AG04449 (cell line): ENCODE measurements around the gene FNDC3B.

Experiments
- CTCF ChIA-PET: fragments of 350-600 bp; formaldehyde crosslinking; extraction: SDS; loops from one replicate; lab custom pipeline; 2021; ENCODE audit warnings: antibody characterized with exemption; lab: Yijun Ruan, JAX
- POLR2A ChIA-PET: fragments of 400-600, 350-600 bp; formaldehyde crosslinking; extraction: SDS; loops from one replicate; lab custom pipeline; 2020; ENCODE audit warnings: antibody characterized with exemption, inconsistent platforms; lab: Yijun Ruan, JAX
- DNase-seq: peaks from one replicate; pipeline ENCODE4 v3.0.0-alpha.2; 2010; ENCODE audit warnings: low read depth, low spot score
- H3K4me3 ChIP-seq: 2 replicates; pipeline ENCODE4 v1.5.1; 2011; ENCODE audit warnings: low read depth, mild to moderate bottlenecking, control low read depth, low read length
- TF ChIP-seq, protein P1 (sequence below): IDR thresholded peaks from one replicate; pipeline ENCODE4 v1.5.1; 2011; ENCODE audit warnings: mild to moderate bottlenecking, moderate library complexity, low read length, control low read depth, inconsistent platforms; ENCODE audit not compliant: insufficient read depth; ENCODE audit errors: missing control alignments

Gene FNDC3B

DNA sequence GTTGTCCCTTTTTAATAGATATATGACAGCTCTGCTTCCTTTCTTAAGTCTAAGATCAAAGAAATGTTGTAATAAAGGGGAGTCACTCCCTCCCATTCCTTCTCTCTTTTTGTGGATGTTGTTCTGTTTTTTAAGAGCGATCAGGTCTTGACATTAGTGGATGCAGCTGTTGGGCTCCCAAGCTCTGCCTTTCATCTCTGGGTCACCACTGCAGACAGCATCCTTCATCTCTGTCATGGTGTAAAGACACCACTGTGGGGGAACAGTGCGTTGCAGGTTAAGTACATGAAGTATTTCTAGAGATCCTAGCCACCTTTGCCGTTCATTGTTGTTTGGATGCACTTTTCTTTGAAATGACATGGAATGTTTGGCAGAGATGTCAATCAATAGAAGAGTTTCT lies 17.7 kb downstream of the FNDC3B start:
- TF ChIP-seq, protein P1, sequence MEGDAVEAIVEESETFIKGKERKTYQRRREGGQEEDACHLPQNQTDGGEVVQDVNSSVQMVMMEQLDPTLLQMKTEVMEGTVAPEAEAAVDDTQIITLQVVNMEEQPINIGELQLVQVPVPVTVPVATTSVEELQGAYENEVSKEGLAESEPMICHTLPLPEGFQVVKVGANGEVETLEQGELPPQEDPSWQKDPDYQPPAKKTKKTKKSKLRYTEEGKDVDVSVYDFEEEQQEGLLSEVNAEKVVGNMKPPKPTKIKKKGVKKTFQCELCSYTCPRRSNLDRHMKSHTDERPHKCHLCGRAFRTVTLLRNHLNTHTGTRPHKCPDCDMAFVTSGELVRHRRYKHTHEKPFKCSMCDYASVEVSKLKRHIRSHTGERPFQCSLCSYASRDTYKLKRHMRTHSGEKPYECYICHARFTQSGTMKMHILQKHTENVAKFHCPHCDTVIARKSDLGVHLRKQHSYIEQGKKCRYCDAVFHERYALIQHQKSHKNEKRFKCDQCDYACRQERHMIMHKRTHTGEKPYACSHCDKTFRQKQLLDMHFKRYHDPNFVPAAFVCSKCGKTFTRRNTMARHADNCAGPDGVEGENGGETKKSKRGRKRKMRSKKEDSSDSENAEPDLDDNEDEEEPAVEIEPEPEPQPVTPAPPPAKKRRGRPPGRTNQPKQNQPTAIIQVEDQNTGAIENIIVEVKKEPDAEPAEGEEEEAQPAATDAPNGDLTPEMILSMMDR, result no peak
- H3K4me3 ChIP-seq, result no peak overlapping the region
- CTCF ChIA-PET, result no interaction called here

DNA sequence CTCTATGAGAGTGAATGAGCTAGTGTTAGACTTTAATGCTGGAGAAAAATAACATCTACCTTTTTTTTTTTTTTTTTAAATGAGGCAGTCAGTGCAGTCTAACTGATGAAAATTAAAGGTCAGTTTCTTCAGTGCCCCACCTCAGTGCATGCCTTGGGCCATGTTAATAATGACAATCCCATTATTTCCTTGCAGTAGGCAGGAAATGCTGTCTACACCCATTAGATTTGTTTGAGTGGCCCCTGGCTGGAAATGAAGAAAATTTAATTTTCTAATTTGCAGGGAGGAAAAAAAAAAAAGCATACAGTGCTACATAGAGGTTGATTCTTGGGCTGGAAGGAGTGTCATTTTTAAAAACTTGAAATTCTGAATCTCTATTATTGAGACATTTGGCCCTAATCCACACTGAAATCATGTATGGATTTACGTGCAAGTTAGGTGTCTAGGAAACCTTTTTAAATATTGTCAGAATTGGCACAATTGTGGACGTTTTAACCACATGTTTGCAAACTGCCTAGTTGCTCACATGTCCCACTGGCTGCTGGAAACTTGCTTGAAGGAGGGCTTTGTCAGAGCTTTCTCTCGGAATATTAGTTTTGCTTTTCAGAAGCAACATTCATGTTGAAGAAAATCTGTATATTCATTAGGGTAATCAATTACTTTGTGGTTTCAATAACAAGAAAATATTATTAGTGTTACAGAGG lies 18.4 kb downstream of the FNDC3B start:
- POLR2A ChIA-PET, result no interaction called here

More for the DNA sequence above, 17.7 kb downstream of the FNDC3B start:
- DNase-seq, result no peak
- POLR2A ChIA-PET, result interaction anchor here (0.7 to 0.9 kb wide), 2 partner anchors 14 to 25 kb away, joined by 3 to 4 read pairs; no protein-coding TSS in a partner anchor

DNA sequence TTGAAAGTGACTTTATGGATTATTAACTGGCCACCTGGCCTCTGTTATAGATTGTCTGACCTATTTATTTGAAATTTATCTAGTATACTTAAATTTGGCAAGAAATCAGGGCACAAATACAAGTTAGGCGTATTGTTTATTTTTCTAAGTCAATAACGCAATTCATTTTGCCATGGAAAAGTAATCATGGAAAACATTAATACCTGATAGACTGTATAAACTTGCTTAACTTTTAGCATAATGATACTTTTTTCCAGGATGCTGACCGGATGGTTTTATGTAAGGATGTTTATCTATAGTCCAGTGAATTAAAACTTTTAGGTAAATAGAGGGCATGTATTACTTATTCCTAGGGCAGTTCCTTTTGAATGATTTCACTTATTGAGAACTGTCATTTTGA lies 20.2 kb downstream of the FNDC3B start:
- DNase-seq, result no peak
- ChIA-PET CTCF (interaction anchor here (0.6 to 1.6 kb wide), 3 partner anchors 17 to 399 kb away, joined by 3 read pairs; no protein-coding TSS in a partner anchor), POLR2A (no interaction called here)
- TF ChIP-seq, protein P1, result no peak
- no peak overlapping the region for H3K4me3 ChIP-seq

More for the DNA sequence above, 18.4 kb downstream of the FNDC3B start:
- no peak overlapping the region for H3K4me3 ChIP-seq
- CTCF ChIA-PET, result no interaction called here
- DNase-seq, result no peak
- TF ChIP-seq, protein P1, result no peak

GRCh38 chr3:172060234-172060633 lies 20.9 kb downstream of the FNDC3B start:
- POLR2A ChIA-PET, result interaction anchor here (0.7 kb wide), 1 partner anchor 18 kb away, joined by 4 read pairs; no protein-coding TSS in a partner anchor
- H3K4me3 ChIP-seq, result no peak overlapping the region
- CTCF ChIA-PET, result interaction anchor here (1.3 kb wide), 1 partner anchor 17 kb away, joined by 3 read pairs; no protein-coding TSS in a partner anchor
- TF ChIP-seq, protein P1, result no peak
- no peak for DNase-seq

DNA sequence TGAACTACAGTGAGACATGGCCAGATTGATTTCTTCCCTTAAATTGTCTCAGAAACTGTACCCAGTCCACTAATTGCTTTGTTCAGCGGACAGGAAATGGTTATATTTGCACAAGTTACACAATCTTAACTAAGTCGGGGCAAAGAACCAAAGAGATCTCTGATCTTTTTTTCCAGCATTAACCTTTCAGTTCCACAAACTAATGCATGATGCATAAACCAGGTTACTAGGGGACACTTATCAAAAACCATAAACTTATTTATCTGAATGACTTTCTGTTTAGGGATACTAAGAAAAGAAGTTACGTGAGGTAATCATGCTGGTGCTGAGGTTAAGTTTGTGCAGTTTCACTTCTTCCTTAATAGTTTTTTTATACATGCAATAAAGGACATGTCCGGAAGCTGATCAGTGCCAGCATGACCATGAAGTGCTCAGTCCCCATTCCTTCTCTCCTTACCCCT lies 22.4 kb downstream of the FNDC3B start:
- H3K4me3 ChIP-seq, result no peak overlapping the region
- DNase-seq, result no peak
- ChIA-PET CTCF (interaction anchor here (0.9 kb wide), 1 partner anchor 8 kb away, joined by 3 read pairs; no protein-coding TSS in a partner anchor), POLR2A (no interaction called here)
- TF ChIP-seq, protein P1, result no peak

DNA sequence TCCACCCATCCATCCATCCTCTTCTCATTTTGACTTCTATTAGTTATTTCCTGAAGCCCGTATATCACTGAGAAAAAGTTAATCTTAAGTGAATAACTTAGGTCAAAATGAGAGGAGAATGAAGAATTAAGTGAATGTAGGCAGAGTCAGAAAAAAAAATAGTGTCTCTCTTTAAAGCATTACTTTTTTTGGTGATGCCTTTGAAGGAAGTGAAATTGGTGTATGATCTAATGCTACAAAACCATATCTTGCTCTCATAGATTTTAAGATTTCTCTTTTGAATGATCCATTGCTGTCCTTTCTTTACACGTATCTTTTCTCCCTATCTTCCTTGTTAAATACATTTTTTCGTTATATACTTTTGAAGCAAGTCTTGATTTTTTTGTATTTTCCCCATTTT lies 23.4 kb downstream of the FNDC3B start:
- H3K4me3 ChIP-seq, result no peak overlapping the region
- no peak for DNase-seq
- ChIA-PET CTCF (no interaction called here), POLR2A (interaction anchor here (0.6 kb wide), 1 partner anchor 24 kb away, joined by 5 read pairs; the partner anchor contains the start of gene FNDC3B)
- TF ChIP-seq, protein P1, result no peak
